HG02623 (cell line): Measurements from ENCODE around the gene ARHGAP15.

Source experiments
- ATAC-seq: cut with Tn5 transposase; IDR thresholded peaks from one replicate; pipeline ENCODE4 v1.9.1; 2021; ENCODE audit warnings: moderate library complexity; ENCODE audit not compliant: unreplicated experiment

Gene ARHGAP15

DNA sequence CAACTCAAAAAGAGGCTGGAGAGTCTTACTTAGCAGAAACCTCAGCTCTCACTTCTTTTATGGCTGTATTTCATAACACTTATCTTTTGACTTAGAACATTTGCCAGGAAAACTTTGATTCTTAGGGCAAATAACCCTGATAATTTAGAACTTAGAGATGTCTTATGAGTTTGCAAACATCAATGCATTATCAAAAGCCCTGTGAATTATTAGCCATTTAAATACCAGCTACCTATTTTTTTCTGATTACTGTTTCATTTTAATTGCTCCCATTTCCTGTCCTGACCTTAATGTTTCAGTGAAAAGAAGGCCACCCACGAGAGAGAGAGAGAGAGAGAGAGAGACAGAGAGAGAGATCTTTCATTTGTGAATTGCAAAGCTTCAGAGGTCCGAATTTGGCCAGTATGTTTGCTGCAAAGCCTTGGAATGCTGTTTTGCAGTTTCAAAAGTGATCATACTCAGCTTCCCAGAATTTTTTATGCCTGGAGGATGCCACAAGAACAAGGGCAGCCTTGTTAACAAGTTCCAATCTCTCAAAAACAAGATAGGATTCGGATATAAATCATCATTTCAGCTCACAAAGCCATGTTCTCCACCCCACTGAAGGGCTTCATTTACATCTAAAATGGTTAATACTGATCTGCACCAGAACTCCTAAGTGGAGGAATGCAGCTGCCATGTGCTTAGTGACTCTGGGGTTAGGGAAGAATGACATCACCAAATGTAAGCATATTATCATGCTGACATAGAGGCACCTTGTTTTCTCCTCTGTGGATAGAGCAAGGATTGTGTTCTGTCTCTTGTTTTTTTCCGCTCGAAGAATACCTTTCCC is 478.2 kb downstream of the ARHGAP15 start:
- ATAC-seq, result no peak

DNA sequence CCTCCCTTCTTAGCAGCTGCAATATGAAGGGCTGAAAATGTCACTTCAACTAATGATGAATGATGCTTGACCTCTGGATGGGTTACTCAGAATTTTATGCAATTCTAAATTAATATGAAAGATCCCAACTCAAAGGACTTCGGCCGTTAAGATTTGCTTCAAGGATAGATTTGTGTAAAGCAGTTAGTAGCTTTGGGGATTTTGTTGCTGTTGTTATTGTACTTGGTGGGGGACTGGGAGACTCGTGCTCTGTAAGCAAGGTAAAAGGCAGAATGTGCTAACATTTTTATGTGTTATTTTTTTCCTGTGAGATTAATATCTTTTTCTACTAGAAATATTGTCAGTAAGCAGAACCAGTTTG is 478.8 kb downstream of the ARHGAP15 start:
- no peak for ATAC-seq

DNA sequence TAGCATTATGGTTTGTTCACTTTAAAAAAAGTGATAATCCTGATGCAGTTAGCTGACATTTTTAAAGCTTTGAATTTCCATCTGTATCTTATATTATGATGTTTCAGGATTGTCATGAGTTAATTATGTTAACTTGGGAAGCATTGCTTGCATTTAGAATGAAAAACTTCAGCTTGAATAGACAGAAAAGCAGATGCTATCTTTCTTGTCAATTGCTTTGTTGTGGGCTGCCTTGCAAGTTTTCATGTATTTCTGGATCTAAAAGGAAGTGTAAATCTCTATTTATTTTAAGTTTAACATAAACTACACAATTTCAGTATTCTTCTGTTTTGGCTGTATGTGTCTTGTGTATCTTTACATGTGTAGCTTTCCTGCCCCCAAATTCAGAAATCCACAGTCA is 479.5 kb downstream of the ARHGAP15 start:
- ATAC-seq, result no peak

DNA sequence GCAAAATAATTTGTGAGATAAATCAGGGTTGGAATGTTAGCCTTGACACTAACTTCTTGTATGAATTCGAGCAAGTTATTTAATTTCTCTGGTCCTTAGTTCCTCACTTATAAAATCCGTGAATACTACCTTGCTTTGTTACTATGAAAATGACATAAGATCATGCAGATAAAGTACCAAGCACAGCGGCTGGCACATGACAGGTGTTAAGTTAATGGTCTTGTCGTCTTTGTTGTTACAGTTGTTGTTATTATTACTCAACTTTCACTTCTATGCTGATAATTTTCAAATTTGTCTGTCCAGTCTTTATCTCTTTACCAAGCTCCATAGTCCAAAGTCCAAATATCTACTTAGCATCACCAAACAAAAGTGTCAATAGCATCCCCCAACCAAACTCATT is 482.1 kb downstream of the ARHGAP15 start:
- no peak for ATAC-seq

- ATAC-seq, result no peak
Observed at GRCh38 chr2:143615562-143615961, 486.3 kb downstream of the ARHGAP15 start.

- no peak for ATAC-seq
Observed at GRCh38 chr2:143616452-143616851, 487.2 kb downstream of the ARHGAP15 start.

GRCh38 chr2:143617803-143618415 is 488.7 kb downstream of the ARHGAP15 start:
- no peak for ATAC-seq

DNA sequence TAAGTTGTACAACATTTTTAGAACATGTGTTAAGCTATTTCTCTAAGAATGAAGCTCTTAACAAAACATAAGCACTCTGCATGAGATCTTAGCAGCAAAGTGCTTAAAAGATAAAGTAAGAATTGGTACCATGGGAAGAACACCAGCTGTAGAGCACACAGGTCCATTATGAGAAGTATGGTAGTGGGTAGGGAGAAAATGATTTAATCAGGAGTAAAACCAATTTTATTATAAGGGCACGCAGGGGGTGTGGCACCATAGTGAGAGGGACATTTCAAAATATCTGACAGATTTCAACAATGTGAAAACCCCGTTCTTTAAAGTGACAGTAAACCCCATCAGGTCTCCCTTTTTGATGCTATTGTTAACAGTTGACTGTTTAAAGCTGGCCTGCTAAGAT is 492.9 kb downstream of the ARHGAP15 start:
- no peak for ATAC-seq

DNA sequence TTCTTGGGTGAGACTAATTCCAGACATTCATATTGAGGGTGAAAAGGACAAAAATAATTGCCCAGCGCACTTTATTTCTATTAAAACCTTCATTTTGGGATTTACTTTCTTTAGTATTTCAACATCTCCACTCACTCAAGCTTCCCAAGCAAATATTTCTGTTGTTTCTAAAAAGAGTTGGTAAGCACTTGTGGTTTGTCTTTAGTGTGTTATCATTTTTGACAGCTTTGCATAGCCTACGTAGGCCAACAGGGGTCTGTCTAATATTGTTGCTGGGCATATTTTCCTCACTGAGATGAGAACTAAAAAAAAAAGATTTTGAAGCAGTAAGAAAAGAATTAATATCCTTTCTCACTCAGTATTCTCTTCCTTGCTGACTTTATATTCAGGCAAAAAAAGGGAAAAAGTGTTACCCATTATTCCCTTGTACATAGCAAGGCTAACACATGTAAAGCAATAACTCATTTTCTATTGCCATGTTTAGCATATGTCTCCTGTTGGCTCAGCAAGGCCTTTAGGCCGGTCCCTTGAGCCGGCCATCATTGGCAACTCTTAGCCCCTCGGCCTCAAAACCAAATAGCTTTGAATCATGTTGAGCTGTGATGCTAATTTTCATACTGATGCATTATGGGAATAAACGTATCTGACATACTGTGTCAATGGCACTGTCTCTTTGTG is 494.2 kb downstream of the ARHGAP15 start:
- no peak for ATAC-seq

- ATAC-seq, result no peak
Observed at GRCh38 chr2:143623909-143624260, 494.7 kb downstream of the ARHGAP15 start.

DNA sequence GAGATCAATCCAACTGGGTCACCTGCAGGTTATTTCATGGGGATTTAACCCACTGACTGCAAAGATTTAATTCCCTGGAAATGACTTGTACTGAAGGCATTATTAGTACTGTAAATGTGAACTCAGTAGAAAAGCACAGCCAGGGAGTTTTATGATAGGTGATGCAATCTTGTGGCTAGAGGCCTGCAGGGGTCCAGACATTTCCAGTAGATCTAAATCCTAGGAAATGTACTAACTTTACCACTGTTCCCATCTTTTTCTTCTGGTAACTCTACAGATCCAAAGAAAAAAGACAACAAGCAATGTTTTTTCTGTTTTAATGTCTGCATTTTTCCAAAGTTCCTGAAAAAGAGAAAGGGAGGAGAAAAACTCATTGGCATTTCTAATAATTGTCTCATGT is 500.1 kb downstream of the ARHGAP15 start:
- no peak for ATAC-seq

- no peak for ATAC-seq
Observed at GRCh38 chr2:143632751-143633374, 503.6 kb downstream of the ARHGAP15 start.

DNA sequence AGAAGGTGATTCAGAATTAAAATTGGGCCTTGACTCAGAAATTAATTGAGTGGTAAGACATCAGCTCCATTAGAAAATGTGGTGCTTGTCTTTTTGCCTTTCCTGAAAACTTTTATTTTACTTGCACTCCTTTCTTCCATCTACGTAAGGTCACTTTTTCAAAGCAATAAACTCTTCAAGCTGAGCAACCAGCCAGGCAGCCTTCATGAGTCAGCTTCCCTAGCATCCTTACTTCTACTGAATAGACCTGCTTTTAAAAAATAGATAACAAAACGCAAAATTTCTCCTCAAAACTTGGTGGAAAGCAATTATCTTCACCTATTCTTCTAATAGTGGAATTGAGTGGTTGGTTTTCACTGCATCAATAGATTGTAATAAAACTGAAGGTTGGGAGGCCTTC is 504.2 kb downstream of the ARHGAP15 start:
- ATAC-seq, result no peak

GRCh38 chr2:143635302-143635701 is 506.1 kb downstream of the ARHGAP15 start:
- ATAC-seq, result no peak

DNA sequence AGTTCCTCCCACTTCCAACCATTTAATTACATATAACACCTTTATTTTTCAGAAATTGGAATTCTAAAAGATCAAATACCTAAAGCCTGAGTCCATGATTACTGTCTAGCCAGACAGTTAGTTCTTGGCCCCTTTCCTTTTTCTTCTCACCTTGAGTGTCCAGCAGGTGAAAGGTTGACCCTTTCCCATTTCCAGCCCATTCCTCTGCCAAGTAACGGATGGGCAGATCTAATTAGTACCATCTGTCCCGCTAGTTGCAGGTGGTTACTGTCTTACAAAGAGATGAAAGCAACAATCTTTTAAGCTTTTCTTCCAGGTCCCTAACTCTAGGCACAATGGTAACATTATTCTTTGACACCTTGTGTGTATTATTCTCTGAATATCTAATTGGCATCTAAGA is 506.7 kb downstream of the ARHGAP15 start:
- ATAC-seq, result no peak

DNA sequence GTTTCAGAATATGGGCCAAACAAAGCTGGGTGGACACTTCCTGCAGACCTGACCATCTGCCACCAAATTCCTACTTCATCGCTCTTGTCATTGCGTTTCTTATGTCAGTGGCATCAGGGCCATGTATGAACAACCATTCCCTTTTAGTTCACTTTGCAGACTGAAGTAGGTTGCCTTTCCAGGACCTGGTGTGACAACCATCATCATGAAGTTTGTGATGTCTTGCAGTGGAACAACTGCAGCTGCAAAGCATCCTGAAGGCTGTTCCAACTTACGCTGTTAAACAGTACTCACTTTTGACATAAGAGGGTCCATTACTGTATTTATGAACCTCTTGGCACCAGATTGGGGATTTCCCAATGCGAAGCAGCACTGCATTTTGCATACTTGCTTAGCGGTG is 511.6 kb downstream of the ARHGAP15 start:
- ATAC-seq, result no peak

DNA sequence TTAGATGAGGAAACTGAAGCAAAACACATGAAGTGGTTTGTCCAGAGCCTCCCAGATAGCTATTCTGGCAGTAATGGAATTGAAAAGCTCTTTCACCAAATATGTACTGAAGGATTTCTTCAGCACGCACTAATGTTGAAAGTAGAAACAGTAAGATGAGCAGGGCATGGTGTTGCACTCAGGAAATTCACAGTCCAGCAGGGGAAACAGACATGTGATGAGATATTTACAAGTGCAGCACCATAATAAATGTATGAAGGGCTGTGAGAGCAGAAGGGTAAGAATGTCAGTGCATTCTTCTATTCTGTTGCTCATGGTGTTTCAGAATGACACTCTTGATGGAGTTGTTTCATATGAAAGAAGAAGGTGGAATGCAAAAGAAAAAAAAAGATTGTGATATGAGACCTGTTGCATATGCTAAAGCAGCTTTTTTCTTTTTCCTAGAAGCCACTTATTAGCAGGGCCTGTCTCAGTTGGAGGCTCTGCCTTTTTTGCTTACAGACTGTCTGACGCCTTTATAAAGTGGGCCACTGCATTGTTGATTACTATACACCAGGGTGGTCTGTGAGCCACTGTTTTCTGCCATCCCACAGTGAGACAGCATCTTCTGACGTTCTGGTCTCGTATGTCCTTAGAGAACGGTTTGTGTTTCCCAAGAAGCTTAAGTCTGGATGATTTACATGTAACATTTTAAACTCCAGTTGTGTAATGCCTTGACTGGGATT is 516.9 kb downstream of the ARHGAP15 start:
- ATAC-seq, result no peak

DNA sequence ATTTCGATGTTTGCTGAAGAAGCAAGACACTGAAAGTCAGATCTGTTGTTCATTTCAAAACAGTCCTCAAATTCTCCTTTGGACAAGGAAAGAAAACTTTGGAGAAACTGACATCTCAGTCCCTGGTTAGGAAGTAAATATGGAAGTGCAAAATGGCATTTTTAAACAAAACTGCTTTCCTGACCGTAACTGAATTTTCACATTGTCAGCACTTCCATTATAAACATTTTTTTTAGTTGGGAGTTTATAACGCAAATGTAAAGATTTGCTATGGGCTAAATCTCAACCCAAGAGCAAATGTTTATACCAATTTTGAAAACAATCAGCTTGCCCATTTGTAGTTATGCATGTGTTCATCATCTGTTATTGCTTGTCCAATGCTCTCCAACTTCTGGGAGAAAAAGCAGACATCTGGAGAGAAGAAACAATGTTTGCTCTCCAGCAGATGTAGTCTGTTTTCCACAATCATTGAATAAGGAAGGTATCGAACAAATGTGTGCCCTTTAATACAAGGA is 520.1 kb downstream of the ARHGAP15 start:
- ATAC-seq, result no peak

DNA sequence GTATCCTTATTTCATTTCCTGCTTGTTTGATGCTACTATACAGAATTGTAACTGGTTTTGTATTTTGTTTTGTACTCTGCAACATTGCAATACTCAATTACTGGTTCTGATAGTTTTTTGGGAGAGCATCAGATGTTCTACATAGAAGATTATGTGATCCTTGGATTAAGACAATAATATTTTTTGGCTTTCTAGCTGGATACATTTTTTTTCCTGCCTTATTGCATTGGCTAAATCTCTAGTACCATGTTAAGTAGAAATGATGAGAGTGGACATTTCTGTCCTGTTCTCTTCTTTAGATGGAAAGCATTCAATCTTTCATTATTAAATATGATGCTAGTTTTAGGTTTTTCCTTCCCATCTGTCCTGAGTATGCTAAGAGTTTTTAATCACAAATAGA is 523.5 kb downstream of the ARHGAP15 start:
- ATAC-seq, result no peak

DNA sequence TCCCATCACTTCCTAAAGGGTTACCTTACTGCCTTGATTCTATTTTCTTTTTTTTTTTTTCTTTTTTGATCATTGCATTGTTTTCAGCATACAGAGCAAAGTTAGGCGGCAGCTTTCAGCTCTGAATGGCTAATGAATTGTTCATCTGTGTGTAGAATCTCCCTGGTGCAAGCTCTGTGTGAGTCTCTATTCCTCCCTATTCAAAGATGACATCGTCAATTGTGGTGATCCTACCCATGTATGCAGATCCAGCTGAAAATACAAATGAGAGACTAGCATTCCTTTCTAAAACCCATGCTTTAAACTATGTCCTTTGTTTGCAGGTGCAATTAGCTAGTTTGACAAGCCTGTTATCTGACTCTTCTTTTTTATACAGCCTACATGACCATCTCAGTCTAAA is 539.0 kb downstream of the ARHGAP15 start:
- no peak for ATAC-seq

DNA sequence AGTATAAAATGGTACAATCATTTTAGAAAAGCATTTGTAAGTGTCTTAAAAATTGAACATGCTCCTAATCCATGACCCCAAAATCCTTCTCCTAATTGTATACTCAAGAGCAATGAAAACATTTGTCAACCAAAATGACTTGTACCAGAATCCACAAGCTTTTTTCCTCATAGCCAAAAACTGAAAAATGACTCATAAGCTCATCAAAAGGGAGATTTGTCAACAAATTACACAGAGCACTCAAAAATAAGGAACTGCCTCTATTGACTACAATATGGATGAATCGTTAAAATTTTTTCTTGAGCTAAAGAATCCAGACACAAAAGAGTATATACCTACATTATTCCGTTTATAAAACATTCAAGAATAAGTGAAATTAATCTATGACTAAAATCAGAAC is 544.8 kb downstream of the ARHGAP15 start:
- ATAC-seq, result no peak
